ENCODE data around the gene COQ8A. TPM values are rescaled to one million over a fixed set of nuclear protein-coding genes. Genes with fewer than 3 reads are reported as not detected.

COQ8A gene
- total RNA-seq, 6 experiments from 2014 or later = 51.6 to 78.1 (median 69.6) TPM

DNA sequence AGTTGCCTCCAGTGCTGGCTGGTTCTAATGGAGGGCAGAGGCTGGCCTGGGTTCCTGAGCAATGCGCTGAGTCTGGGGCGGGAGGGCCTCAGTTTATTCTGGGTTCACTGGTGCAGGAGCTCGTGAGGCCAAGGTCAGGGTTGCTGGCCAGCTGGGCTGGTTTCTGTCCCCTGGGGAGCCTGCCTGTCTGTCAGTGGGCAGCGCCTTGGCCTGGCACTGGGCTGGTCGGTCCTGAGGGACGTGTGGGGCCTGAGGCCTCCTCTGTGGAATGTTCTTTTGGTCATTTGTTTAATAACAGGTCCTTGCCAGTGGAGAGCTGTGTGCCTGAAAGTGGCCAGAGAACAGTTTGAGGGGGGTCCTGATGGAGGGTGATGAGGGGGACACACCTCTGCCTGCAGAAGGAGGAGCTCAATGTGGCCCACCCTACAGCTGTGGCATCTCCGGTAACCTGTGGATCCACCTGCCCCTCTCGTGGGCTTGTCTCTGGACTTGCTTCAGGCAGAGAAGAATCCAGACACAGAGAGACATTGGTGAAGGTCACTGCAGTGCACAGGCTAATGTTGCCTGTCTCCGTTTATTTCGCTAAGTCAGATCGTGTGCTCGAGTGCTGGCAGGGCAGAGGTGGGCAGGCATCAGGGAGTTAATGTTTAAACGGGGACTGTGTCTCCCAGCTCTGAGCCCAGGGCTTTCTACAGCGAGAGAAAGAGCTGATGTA, 34.6 kb downstream of the COQ8A start:
- intact Hi-C loops (cut with DNase I) = no loop called here
- Histone ChIP-seq H3K27me3 (no peaks in the 10 kb centered on the region), H3K27ac (peak overlapping the region; percentile 85 to 95 (median 93)), H3K4me1 (peaks cover 0 to 56% (median 28%) of the 10 kb centered on the region in 4 donors), H3K4me3 (peak overlapping the region in 2 of 3 donors; percentile 12 to 31), H3K9me3 (no peaks in the 10 kb centered on the region), H3K36me3 (peaks cover 0 to 9% (median 1%) of the 10 kb centered on the region in 4 donors)
- peak; percentile 71 to 91 (median 87) for DNase-seq
- no peak for TF ChIP-seq POLR2A (IDR thresholded peaks at IDR 0.05)
- TF ChIP-seq, protein P1, sequence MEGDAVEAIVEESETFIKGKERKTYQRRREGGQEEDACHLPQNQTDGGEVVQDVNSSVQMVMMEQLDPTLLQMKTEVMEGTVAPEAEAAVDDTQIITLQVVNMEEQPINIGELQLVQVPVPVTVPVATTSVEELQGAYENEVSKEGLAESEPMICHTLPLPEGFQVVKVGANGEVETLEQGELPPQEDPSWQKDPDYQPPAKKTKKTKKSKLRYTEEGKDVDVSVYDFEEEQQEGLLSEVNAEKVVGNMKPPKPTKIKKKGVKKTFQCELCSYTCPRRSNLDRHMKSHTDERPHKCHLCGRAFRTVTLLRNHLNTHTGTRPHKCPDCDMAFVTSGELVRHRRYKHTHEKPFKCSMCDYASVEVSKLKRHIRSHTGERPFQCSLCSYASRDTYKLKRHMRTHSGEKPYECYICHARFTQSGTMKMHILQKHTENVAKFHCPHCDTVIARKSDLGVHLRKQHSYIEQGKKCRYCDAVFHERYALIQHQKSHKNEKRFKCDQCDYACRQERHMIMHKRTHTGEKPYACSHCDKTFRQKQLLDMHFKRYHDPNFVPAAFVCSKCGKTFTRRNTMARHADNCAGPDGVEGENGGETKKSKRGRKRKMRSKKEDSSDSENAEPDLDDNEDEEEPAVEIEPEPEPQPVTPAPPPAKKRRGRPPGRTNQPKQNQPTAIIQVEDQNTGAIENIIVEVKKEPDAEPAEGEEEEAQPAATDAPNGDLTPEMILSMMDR (IDR thresholded peaks at IDR 0.05) = no peak
- peak; percentile 80 to 89 (median 82) for ATAC-seq
- 18% methylated on average over 4 of the region's 14 CpGs for WGBS (ENCODE audit: insufficient coverage, low coverage, low lambda C conversion rate, missing lambda C conversion rate)

DNA sequence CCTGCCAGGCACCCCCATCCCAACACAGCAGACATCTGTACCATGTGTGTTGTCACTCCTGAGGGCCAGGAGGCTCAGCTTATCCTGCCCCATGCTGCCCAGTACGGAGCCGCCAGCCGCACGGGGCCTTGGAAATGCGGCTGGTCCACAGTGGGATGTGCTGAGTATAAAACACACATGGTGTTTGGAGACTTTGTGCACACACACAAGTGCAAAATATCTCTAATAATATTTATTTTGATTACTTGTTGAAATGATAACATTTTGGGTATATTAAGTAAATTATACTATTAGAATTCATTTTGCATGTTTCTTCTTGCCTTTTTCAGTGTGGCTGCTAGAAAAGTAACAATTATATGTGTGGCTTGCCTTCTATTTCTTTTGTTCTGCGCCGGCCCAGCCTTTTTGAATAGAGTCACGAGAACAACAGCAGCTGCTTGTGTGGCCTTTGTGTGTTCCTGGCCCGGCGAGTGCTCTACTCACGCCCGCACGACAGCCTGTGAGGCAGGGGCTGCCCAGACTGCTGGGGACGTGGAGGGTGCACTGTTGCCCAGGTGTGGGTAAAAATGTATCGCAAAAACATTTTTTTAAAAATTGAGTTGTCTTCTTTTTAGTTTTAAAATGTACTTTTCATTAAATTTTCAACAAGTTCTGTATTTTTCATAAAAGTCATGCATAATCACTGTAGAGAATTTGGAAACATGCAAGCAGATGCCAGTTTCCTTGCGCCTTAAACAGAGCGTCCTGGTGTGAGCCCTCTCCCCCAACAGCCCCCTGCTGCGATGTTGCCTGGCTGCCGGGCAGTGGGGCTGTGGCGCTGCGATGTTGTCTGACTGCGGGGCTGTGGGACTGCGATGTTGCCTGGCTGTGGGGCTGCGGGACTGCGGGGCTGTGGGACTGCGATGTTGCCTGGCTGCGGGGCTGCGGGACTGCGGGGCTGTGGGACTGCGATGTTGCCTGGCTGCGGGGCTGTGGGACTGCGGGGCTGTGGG, 35.5 kb downstream of the COQ8A start:
- no peak for TF ChIP-seq POLR2A (IDR thresholded peaks at IDR 0.05)
- TF ChIP-seq, protein P1 (IDR thresholded peaks at IDR 0.05) = no peak
- no peak for ATAC-seq
- no peaks in the 10 kb centered on the region for H3K27me3 ChIP-seq
- WGBS (ENCODE audit: insufficient coverage, low coverage, low lambda C conversion rate, missing lambda C conversion rate) = 46% methylated on average over 19 of the region's 32 CpGs
- no peak for DNase-seq
- intact Hi-C loops (cut with DNase I) = no loop called here
- H3K27ac ChIP-seq = peak overlapping the region; percentile 38 to 95 (median 85)
- H3K4me3 ChIP-seq = no peak overlapping the region
- peaks cover 0 to 64% (median 35%) of the 10 kb centered on the region in 4 donors for H3K4me1 ChIP-seq
- H3K36me3 ChIP-seq = peaks cover 0 to 4% (median under 1%) of the 10 kb centered on the region in 4 donors
- no peaks in the 10 kb centered on the region for H3K9me3 ChIP-seq

DNA sequence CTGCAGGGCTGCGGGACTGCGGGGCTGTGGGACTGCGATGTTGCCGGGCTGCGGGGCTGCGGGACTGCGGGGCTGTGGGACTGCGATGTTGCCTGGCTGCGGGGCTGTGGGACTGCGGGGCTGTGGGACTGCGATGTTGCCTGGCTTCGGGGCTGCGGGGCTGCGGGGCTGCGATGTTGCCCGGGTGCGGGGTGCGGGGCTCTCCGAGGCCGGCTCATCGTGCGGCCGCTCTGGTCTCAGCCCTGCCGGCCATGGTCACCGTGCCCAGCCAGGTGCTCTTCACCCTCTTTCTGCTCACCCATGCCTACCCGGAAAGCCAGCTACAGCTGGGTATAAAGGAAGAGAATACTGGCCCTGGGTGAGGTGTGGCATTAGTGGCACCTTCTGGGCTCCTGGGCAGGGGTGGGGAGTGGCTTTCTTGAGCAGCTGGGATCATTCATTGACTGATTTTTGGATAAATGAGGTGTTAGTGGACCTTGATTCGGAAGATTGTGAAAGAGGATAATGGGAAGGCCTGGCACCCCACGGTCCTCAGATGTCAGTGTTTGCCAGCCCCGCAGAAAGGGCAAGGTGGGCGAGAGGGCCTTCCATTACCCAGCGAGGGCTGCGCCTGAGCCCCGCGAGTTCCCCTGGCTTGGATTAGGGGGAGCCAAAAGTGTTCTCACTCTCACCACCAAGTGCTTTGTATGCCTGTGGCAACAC, 36.3 kb downstream of the COQ8A start:
- H3K27me3 ChIP-seq = no peaks in the 10 kb centered on the region
- no peak for ATAC-seq
- peaks cover 0 to under 1% (median 0%) of the 10 kb centered on the region in 4 donors for H3K36me3 ChIP-seq
- intact Hi-C loops (cut with DNase I) = no loop called here
- no peak for DNase-seq
- H3K27ac ChIP-seq = peak overlapping the region in 1 of 3 donors; percentile 24
- peaks cover 0 to 73% (median 39%) of the 10 kb centered on the region in 4 donors for H3K4me1 ChIP-seq
- TF ChIP-seq POLR2A (IDR thresholded peaks at IDR 0.05) = no peak
- TF ChIP-seq, protein P1 (IDR thresholded peaks at IDR 0.05) = no peak
- 20% methylated on average over 1 of the region's 34 CpGs for WGBS (ENCODE audit: insufficient coverage, low coverage, low lambda C conversion rate, missing lambda C conversion rate)
- no peaks in the 10 kb centered on the region for H3K9me3 ChIP-seq
- no peak overlapping the region for H3K4me3 ChIP-seq

DNA sequence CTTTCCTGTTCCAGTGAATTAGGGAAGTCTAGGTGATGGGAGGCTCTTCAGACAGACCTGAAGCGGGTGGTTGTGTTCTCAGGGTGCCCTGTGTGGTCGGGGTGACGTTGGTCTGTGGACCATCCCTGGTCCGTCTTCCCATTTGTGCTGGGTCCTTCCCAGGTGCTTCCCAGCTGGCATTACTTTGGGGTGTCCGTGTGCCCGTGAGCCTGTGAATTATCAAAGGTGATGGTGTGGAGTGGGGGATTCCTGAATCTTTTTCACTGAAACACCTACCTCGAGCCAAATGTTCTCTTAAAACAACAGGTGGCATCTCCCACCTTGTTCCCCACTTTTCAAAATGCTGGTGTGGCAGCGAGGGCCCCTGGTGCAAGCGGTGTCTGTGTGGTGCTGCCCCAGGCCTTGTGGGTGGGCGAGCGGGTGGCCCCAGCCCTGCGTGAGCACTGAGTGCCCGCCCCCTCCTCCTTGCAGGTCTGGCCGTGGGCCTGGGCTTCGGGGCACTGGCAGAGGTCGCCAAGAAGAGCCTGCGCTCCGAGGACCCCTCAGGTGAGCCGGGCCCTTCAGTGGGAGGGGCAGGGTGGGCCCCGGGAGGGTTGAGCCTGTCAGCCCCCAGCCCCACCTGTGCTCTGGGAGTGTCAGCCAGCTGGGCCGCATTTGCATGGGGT, 37.0 kb downstream of the COQ8A start:
- no CpG with 5 or more reads among the region's 21 CpGs for WGBS (ENCODE audit: insufficient coverage, low coverage, low lambda C conversion rate, missing lambda C conversion rate)
- peaks cover 0 to 73% (median 40%) of the 10 kb centered on the region in 4 donors for H3K4me1 ChIP-seq
- H3K27ac ChIP-seq = peak overlapping the region in 1 of 3 donors; percentile 24
- DNase-seq (no peak), ATAC-seq (no peak)
- TF ChIP-seq, protein P1 (IDR thresholded peaks at IDR 0.05) = no peak
- TF ChIP-seq POLR2A (IDR thresholded peaks at IDR 0.05) = no peak
- H3K36me3 ChIP-seq = peaks cover 0 to 8% (median 1%) of the 10 kb centered on the region in 4 donors
- no peaks in the 10 kb centered on the region for H3K9me3 ChIP-seq
- no peaks in the 10 kb centered on the region for H3K27me3 ChIP-seq
- intact Hi-C loops (cut with DNase I) = no loop called here
- H3K4me3 ChIP-seq = no peak overlapping the region
